BJ (cell line): ENCODE results near the gene DNAJC4. TPM values are rescaled to one million over a fixed set of nuclear protein-coding genes. Genes with fewer than 3 reads are reported as not detected.
A peak's percentile ranks its signal among the peaks of the same experiment; 100 is the strongest.

Experiments
- CTCF ChIA-PET: fragments of 350-600 bp; formaldehyde crosslinking; extraction: SDS; loops from one replicate; lab custom pipeline; 2021; ENCODE audit warnings: antibody characterized with exemption, inconsistent platforms; lab: Yijun Ruan, JAX
- POLR2A ChIA-PET: fragments of 300-600 bp; sonication (Branson Sonifier 250); formaldehyde crosslinking; extraction: SDS; loops from one replicate; lab custom pipeline; 2021; ENCODE audit warnings: antibody characterized with exemption; lab: Charles Lee
- DNase-seq: peaks from one replicate; pipeline ENCODE4 v3.0.0-alpha.2; 2011; ENCODE audit warnings: low read depth
- H3K27me3 ChIP-seq: 2 replicates; pipeline ENCODE4 v1.6.0; 2011; ENCODE audit warnings: low read length; ENCODE audit not compliant: control insufficient read depth, insufficient read depth
- H3K36me3 ChIP-seq: 2 replicates; pipeline ENCODE4 v1.5.1; 2011; ENCODE audit warnings: low read length; ENCODE audit not compliant: control insufficient read depth, insufficient read depth
- H3K4me3 ChIP-seq: 2 replicates; pipeline ENCODE4 v1.5.1; 2011; ENCODE audit warnings: low read depth, mild to moderate bottlenecking, control low read depth, low read length
- polyA plus RNA-seq: library from polyadenylated mRNA; depleted of rRNA; stranded (reverse); fragments of >200 nt; gene quantifications from 2 replicates; pipeline ENCODE4 v1.2.3, GENCODE V29; 2011
- TF ChIP-seq, protein P1 (sequence below): IDR thresholded peaks from 2 replicates; pipeline ENCODE4 v1.5.1; 2011; ENCODE audit warnings: low read depth, mild to moderate bottlenecking, control low read depth, inconsistent platforms, low read length, moderate library complexity; ENCODE audit not compliant: insufficient read depth

DNAJC4 gene
- polyA plus RNA-seq, 1 experiment, result 42.1 TPM

- DNase-seq, result no peak
- TF ChIP-seq, protein P1, sequence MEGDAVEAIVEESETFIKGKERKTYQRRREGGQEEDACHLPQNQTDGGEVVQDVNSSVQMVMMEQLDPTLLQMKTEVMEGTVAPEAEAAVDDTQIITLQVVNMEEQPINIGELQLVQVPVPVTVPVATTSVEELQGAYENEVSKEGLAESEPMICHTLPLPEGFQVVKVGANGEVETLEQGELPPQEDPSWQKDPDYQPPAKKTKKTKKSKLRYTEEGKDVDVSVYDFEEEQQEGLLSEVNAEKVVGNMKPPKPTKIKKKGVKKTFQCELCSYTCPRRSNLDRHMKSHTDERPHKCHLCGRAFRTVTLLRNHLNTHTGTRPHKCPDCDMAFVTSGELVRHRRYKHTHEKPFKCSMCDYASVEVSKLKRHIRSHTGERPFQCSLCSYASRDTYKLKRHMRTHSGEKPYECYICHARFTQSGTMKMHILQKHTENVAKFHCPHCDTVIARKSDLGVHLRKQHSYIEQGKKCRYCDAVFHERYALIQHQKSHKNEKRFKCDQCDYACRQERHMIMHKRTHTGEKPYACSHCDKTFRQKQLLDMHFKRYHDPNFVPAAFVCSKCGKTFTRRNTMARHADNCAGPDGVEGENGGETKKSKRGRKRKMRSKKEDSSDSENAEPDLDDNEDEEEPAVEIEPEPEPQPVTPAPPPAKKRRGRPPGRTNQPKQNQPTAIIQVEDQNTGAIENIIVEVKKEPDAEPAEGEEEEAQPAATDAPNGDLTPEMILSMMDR, result peak; percentile 65
- H3K27me3 ChIP-seq, result no peaks in the 10 kb centered on the region
- ChIA-PET POLR2A (interaction anchor here (0.6 to 1.1 kb wide), 3 partner anchors 58 to 194 kb away, joined by 3 to 5 read pairs (median 3); no protein-coding TSS in a partner anchor), CTCF (interaction anchor here (0.6 to 3.1 kb wide), 14 partner anchors 10 to 1709 kb away, joined by 3 to 19 read pairs (median 4); partner anchors contain the start of genes CATSPERZ and ESRRA)
- peak overlapping the region; percentile 60 for H3K4me3 ChIP-seq
- H3K36me3 ChIP-seq, result peaks cover 2% of the 10 kb centered on the region
These were observed 45.1 kb upstream of the DNAJC4 start for GRCh38 chr11:64185175-64185692.

DNA sequence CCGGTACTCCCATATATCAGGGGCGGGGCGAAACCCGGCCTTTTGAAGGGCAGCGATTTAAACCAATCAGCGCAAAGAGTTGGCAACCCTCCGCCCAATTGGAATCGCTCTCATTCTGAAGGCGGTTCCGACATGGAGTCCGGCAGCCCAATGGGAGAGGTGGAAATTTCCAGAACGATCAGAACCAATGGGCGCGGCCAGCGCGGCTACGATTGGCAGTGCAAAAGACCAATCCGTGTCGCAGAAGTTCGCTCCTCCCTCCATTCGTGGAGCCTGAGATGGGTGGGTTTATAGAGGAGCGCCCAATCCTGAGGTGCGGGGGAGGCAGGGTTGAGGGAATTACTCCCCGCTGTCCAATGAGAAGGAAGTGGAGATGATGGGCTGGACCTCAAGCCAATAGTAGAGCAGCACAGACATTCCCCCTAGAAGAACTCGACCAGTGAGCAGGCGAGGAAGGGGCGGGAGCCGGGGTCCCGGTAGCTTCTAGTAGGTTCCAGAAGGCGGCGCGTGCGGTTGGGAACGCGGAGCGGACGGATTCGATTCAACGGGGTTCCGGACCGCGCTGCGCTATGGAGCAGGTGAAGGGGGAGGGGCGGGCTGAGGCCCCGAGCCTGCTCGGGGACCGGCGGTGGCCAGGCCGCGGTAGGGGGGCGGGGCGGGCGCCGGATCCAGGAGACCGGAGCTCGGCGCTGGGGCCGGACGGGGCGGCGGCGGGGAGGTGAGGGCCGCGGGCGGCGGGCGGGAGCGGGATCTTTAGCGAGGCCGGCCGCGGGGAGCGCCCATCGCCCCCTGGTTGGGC lies 44.5 kb upstream of the DNAJC4 start, which contains the start of gene STIP1:
Gene STIP1 (plus strand): TSS at position 479 of the 799 bp plus-strand sequence. CDS start 91 bp downstream, at position 570.
- peak; percentile 100 for DNase-seq
- ChIA-PET CTCF (interaction anchor here (0.6 to 3.1 kb wide), 12 partner anchors 10 to 1708 kb away, joined by 3 to 19 read pairs (median 3); partner anchors contain the start of gene ESRRA), POLR2A (interaction anchor here (0.6 to 1.1 kb wide), 3 partner anchors 58 to 195 kb away, joined by 3 to 5 read pairs (median 3); no protein-coding TSS in a partner anchor)
- Histone ChIP-seq H3K4me3 (peak within 1 kb of the TSS; percentile 60), H3K27me3 (no peaks in the 10 kb centered on the region), H3K36me3 (peaks cover 2% of the 10 kb centered on the region)
- TF ChIP-seq, protein P1, result peak; percentile 68

GRCh38 chr11:64186492-64187165 lies 43.7 kb upstream of the DNAJC4 start:
- H3K36me3 ChIP-seq, result peaks cover 2% of the 10 kb centered on the region
- ChIA-PET CTCF (interaction anchor here (0.9 to 3.1 kb wide), 7 partner anchors 9 to 186 kb away, joined by 3 to 19 read pairs (median 6); partner anchors contain the start of gene ESRRA), POLR2A (no interaction called here)
- no peak overlapping the region for H3K4me3 ChIP-seq
- TF ChIP-seq, protein P1, result no peak
- no peaks in the 10 kb centered on the region for H3K27me3 ChIP-seq
- no peak for DNase-seq

- POLR2A ChIA-PET, result no interaction called here
- CTCF ChIA-PET, result interaction anchor here (1.1 to 3.2 kb wide), 3 partner anchors 11 to 112 kb away, joined by 3 to 13 read pairs (median 4); no protein-coding TSS in a partner anchor
These were observed 37.9 kb upstream of the DNAJC4 start for GRCh38 chr11:64192434-64192833.

More at GRCh38 chr11:64192434-64192833, 37.9 kb upstream of the DNAJC4 start:
- Histone ChIP-seq H3K4me3 (no peak overlapping the region), H3K27me3 (no peaks in the 10 kb centered on the region), H3K36me3 (peaks cover 30% of the 10 kb centered on the region)
- DNase-seq, result no peak
- TF ChIP-seq, protein P1, result no peak
